Lung (tissue), 12 donors: ENCODE measurements around the gene C17orf113. TPM values are rescaled to one million over a fixed set of nuclear protein-coding genes. Genes with fewer than 3 reads are reported as not detected.

Source experiments
- ATAC-seq: fragments of 200-7000 bp; cut with Tn5 transposase; one replicate; pipeline ENCODE4 v1.9.1; 2020; ENCODE audit warnings: moderate number of reproducible peaks; ENCODE audit not compliant: insufficient read depth, low FRiP score
- DNase-seq, 3 donors: peaks; one replicate each; pipeline ENCODE4 v3.0.0-alpha.2; 2013 to 2017
- H3K27ac ChIP-seq, 2 donors: one replicate each; pipeline ENCODE4 v1.5.1; 2013; ENCODE audit warnings: mild to moderate bottlenecking in 2 of 2, moderate library complexity in 2 of 2, control low read depth in 1 of 2, inconsistent platforms in 1 of 2, low read depth in 1 of 2, low read length in 1 of 2
- H3K27me3 ChIP-seq, 3 donors: one replicate each; pipeline ENCODE4 v1.5.1; 2013; ENCODE audit warnings: low read length in 2 of 3; ENCODE audit not compliant: control insufficient read depth in 3 of 3, insufficient read depth in 3 of 3
- H3K36me3 ChIP-seq, 4 donors: one replicate each; pipeline ENCODE4 v1.5.1; 2013; ENCODE audit warnings: low read length in 4 of 4, mild to moderate bottlenecking in 1 of 4, moderate library complexity in 1 of 4; ENCODE audit not compliant: control insufficient read depth in 4 of 4, insufficient read depth in 4 of 4
- H3K4me1 ChIP-seq, 5 donors: one replicate each; pipeline ENCODE4 v1.5.1; 2013; ENCODE audit warnings: low read length in 5 of 5, mild to moderate bottlenecking in 2 of 5, moderate library complexity in 1 of 5; ENCODE audit not compliant: control insufficient read depth in 5 of 5, insufficient read depth in 5 of 5
- H3K4me3 ChIP-seq: one replicate; pipeline ENCODE4 v1.5.1; 2013; ENCODE audit warnings: mild to moderate bottlenecking, control low read depth, moderate library complexity
- H3K9ac ChIP-seq, 2 donors: one replicate each; pipeline ENCODE4 v1.5.1; 2013; ENCODE audit warnings: low read length in 2 of 2, control low read depth in 1 of 2; ENCODE audit not compliant: insufficient read depth in 1 of 2
- H3K9me3 ChIP-seq, 4 donors: one replicate each; pipeline ENCODE4 v1.5.1; 2013; ENCODE audit warnings: low read length in 3 of 4, mild to moderate bottlenecking in 1 of 4, moderate library complexity in 1 of 4; ENCODE audit not compliant: control insufficient read depth in 4 of 4, insufficient read depth in 3 of 4
- CTCF ChIP-seq: IDR thresholded peaks from 2 replicates; pipeline ENCODE4 v1.5.1; 2012; ENCODE audit warnings: mild to moderate bottlenecking; ENCODE audit errors: control extremely low read depth, extremely low read depth
- WGBS, 2 donors: extraction: QIAGEN DNeasy Blood & Tissue Kit; methylation state at CpG; one replicate each; pipeline ENCODE4 v1.1.7; 2013; 5-methylcytosine and 5-hydroxymethylcytosine counted together
- polyA plus RNA-seq, 2 donors: library from polyadenylated mRNA; stranded (reverse); fragments of 200-250 nt; gene quantifications; one replicate each; pipeline ENCODE4 v1.2.1, GENCODE V29; 2013
- total RNA-seq, 2 donors: library from RNA; depleted of rRNA in 1 of 2; stranded (reverse); fragments of >200 nt in 1 of 2; gene quantifications; one replicate each; pipeline ENCODE4 v1.2.1, GENCODE V29; 2014 to 2021
- donor health status: control.
- donor health status: control.
- donor health status: Bipolar disorder and iron deficiency.
- donor health status: healthy.
- donor health status: DM: yes; HTN: yes; CAD: no.

The C17orf113 gene
- total and polyA plus RNA-seq, 4 donors, result 0.38 to 3.6 (median 1.2) TPM

GRCh38 chr17:42061646-42062487 is 11.5 kb upstream of the C17orf113 start:
- Histone ChIP-seq H3K36me3 (no peaks in the 10 kb centered on the region), H3K27ac (no peak overlapping the region), H3K4me3 (no peak overlapping the region), H3K27me3 (no peaks in the 10 kb centered on the region), H3K9me3 (peaks cover 0 to 2% (median 0%) of the 10 kb centered on the region in 4 donors), H3K9ac (no peak overlapping the region), H3K4me1 (peaks cover 0 to 4% (median 0%) of the 10 kb centered on the region in 5 donors)
- DNase-seq (no peak), ATAC-seq (no peak)
- WGBS, 2 donors, result 73 to 74% methylated on average over 5 of the region's 5 CpGs
- TF ChIP-seq CTCF, result no peak

- no peak overlapping the region for H3K9ac ChIP-seq
- no peak overlapping the region for H3K4me3 ChIP-seq
- H3K4me1 ChIP-seq, result peaks cover 0 to 4% (median 0%) of the 10 kb centered on the region in 5 donors
- 86% methylated on average over 4 of the region's 4 CpGs for WGBS, 2 donors
- no peak for TF ChIP-seq CTCF
- no peak for ATAC-seq
- H3K27ac ChIP-seq, result no peak overlapping the region
- no peaks in the 10 kb centered on the region for H3K27me3 ChIP-seq
- no peaks in the 10 kb centered on the region for H3K36me3 ChIP-seq
- H3K9me3 ChIP-seq, result peaks cover 0 to 4% (median 0%) of the 10 kb centered on the region in 4 donors
- no peak for DNase-seq
Observed at GRCh38 chr17:42060231-42060630, 9.8 kb upstream of the C17orf113 start.

GRCh38 chr17:42059815-42060214 is 9.4 kb upstream of the C17orf113 start:
- WGBS, 2 donors, result 61 to 64% methylated on average over 4 of the region's 4 CpGs
- no peak overlapping the region for H3K4me3 ChIP-seq
- H3K9me3 ChIP-seq, result peaks cover 0 to 4% (median 0%) of the 10 kb centered on the region in 4 donors
- TF ChIP-seq CTCF, result no peak
- H3K36me3 ChIP-seq, result no peaks in the 10 kb centered on the region
- H3K27me3 ChIP-seq, result no peaks in the 10 kb centered on the region
- DNase-seq (no peak), ATAC-seq (no peak)
- H3K9ac ChIP-seq, result no peak overlapping the region
- no peak overlapping the region for H3K27ac ChIP-seq
- peaks cover 0 to 4% (median 0%) of the 10 kb centered on the region in 5 donors for H3K4me1 ChIP-seq
